H9 (cell line): ENCODE results near the gene EMP3. TPM values are rescaled to one million over a fixed set of nuclear protein-coding genes. Genes with fewer than 3 reads are reported as not detected.
"Not testable (repeated sequence)": the region's sequence is repeated elsewhere in the genome, so short reads cannot be mapped to it uniquely, and the experiment has no call there.

ENCODE experiments used
- DNase-seq: peaks from one replicate; pipeline ENCODE4 v3.0.0-alpha.2; 2017
- H2AFZ ChIP-seq: one replicate; pipeline ENCODE4 v1.6.1; 2013; ENCODE audit warnings: mild to moderate bottlenecking, low read length, control low read depth, moderate library complexity
- H2AK5ac ChIP-seq: 2 replicates; pipeline ENCODE4 v1.6.1; 2013; ENCODE audit warnings: low read length, control low read depth, mixed read lengths; ENCODE audit not compliant: insufficient read length
- H2BK120ac ChIP-seq: one replicate; pipeline ENCODE4 v1.6.1; 2013; ENCODE audit warnings: low read depth, mild to moderate bottlenecking, low read length, control low read depth, inconsistent platforms; ENCODE audit not compliant: poor library complexity, severe bottlenecking
- H2BK12ac ChIP-seq: 2 replicates; pipeline ENCODE4 v1.6.1; 2013; ENCODE audit warnings: low read length, control low read depth, mixed read lengths, low read depth; ENCODE audit not compliant: insufficient read length
- H2BK15ac ChIP-seq: 2 replicates; pipeline ENCODE4 v1.6.1; 2013; ENCODE audit warnings: low read depth, low read length, control low read depth
- H2BK20ac ChIP-seq: one replicate; pipeline ENCODE4 v1.6.1; 2013; ENCODE audit warnings: low read depth, mild to moderate bottlenecking, low read length, control low read depth, inconsistent platforms; ENCODE audit not compliant: poor library complexity, severe bottlenecking
- H2BK5ac ChIP-seq: 2 replicates; pipeline ENCODE4 v1.6.1; 2013; ENCODE audit warnings: low read length, control low read depth, mixed read lengths; ENCODE audit not compliant: insufficient read length
- H3K14ac ChIP-seq: 2 replicates; pipeline ENCODE4 v1.6.1; 2013; ENCODE audit warnings: low read length, control low read depth; ENCODE audit not compliant: insufficient read depth
- H3K18ac ChIP-seq: 2 replicates; pipeline ENCODE4 v1.6.1; 2013; ENCODE audit warnings: low read depth, mild to moderate bottlenecking, mixed read lengths, low read length, control low read depth; ENCODE audit not compliant: insufficient read length
- H3K23ac ChIP-seq: 2 replicates; pipeline ENCODE4 v1.6.1; 2013; ENCODE audit warnings: low read length, control low read depth, mixed read lengths, low read depth; ENCODE audit not compliant: insufficient read length
- H3K23me2 ChIP-seq: 2 replicates; pipeline ENCODE4 v1.6.1; 2013; ENCODE audit warnings: low read depth, mild to moderate bottlenecking, mixed read lengths, low read length, control low read depth; ENCODE audit not compliant: insufficient read length, poor library complexity, severe bottlenecking
- H3K27ac ChIP-seq: 2 replicates; pipeline ENCODE4 v1.5.1; 2013; ENCODE audit warnings: low read length, control low read depth, mixed read lengths, low read depth; ENCODE audit not compliant: insufficient read length
- H3K27me3 ChIP-seq: 2 replicates; pipeline ENCODE4 v1.6.1; 2013; ENCODE audit warnings: low read length, control low read depth, inconsistent platforms; ENCODE audit not compliant: insufficient read depth
- H3K4ac ChIP-seq: 2 replicates; pipeline ENCODE4 v1.6.1; 2013; ENCODE audit warnings: low read depth, mild to moderate bottlenecking, control low read depth, inconsistent platforms, low read length, moderate library complexity
- H3K4me1 ChIP-seq: 2 replicates; pipeline ENCODE4 v1.6.1; 2013; ENCODE audit warnings: low read length, control low read depth, inconsistent platforms; ENCODE audit not compliant: insufficient read depth
- H3K4me2 ChIP-seq: 2 replicates; pipeline ENCODE4 v1.6.1; 2013; ENCODE audit warnings: low read length, control low read depth, mixed read lengths; ENCODE audit not compliant: insufficient read length, insufficient read depth
- H3K56ac ChIP-seq: 2 replicates; pipeline ENCODE4 v1.6.1; 2013; ENCODE audit warnings: low read depth, mild to moderate bottlenecking, mixed read lengths, low read length, control low read depth; ENCODE audit not compliant: insufficient read length
- H3K79me1 ChIP-seq: 2 replicates; pipeline ENCODE4 v1.6.1; 2013; ENCODE audit warnings: low read depth, mild to moderate bottlenecking, moderate library complexity, low read length, control low read depth, inconsistent platforms; ENCODE audit not compliant: insufficient read depth, poor library complexity, severe bottlenecking
- H3K79me2 ChIP-seq: 2 replicates; pipeline ENCODE4 v1.6.1; 2013; ENCODE audit warnings: low read length, control low read depth, inconsistent platforms; ENCODE audit not compliant: insufficient read depth
- H3K9ac ChIP-seq: 2 replicates; pipeline ENCODE4 v1.6.1; 2013; ENCODE audit warnings: low read length, control low read depth, mixed read lengths; ENCODE audit not compliant: insufficient read length; ENCODE audit errors: extremely low read depth
- H3K9me3 ChIP-seq: one replicate; pipeline ENCODE4 v1.6.1; 2013; ENCODE audit warnings: low read depth, low read length, inconsistent platforms; ENCODE audit not compliant: control insufficient read depth
- H3T11ph ChIP-seq: one replicate; pipeline ENCODE4 v1.6.1; 2013; ENCODE audit warnings: mild to moderate bottlenecking, low read length, control low read depth, inconsistent platforms
- H4K20me1 ChIP-seq: one replicate; pipeline ENCODE4 v1.6.1; 2013; ENCODE audit not compliant: control insufficient read depth, insufficient read length, insufficient read depth
- H4K5ac ChIP-seq: 2 replicates; pipeline ENCODE4 v1.6.1; 2013; ENCODE audit warnings: low read depth, mild to moderate bottlenecking, mixed read lengths, low read length, control low read depth; ENCODE audit not compliant: insufficient read length
- H4K8ac ChIP-seq: replicated peaks from 2 replicates; pipeline ENCODE4 v1.6.1; 2013; ENCODE audit warnings: low read length, control low read depth, mixed read lengths, low read depth; ENCODE audit not compliant: insufficient read length
- H4K91ac ChIP-seq: 2 replicates; pipeline ENCODE4 v1.6.1; 2013; ENCODE audit warnings: low read depth, mild to moderate bottlenecking, moderate library complexity, mixed read lengths, low read length, control low read depth; ENCODE audit not compliant: insufficient read length
- H3K27ac Mint-ChIP-seq, 3 experiments: 2 replicates in 2 of 3; 3 replicates in 1 of 3; pipeline ENCODE4 v1.8.0; 2020 to 2021; ENCODE audit warnings: mixed read lengths in 3 of 3, mild to moderate bottlenecking in 1 of 3, moderate library complexity in 1 of 3
- H3K27me3 Mint-ChIP-seq: 2 replicates; pipeline ENCODE4 v1.8.0; 2021; ENCODE audit warnings: low read depth, mild to moderate bottlenecking, moderate library complexity, mixed read lengths
- H3K36me3 Mint-ChIP-seq, 3 experiments: 2 replicates in 2 of 3; 3 replicates in 1 of 3; pipeline ENCODE4 v1.8.0; 2020 to 2021; ENCODE audit warnings: low read depth in 3 of 3, mixed read lengths in 3 of 3; ENCODE audit not compliant: insufficient read depth in 1 of 3
- H3K4me1 Mint-ChIP-seq, 2 experiments: 2 replicates each; pipeline ENCODE4 v1.8.0; 2020; ENCODE audit warnings: mixed read lengths in 2 of 2
- H3K4me3 Mint-ChIP-seq, 2 experiments: 2 replicates in 1 of 2; 3 replicates in 1 of 2; pipeline ENCODE4 v1.8.0; 2020 to 2021; ENCODE audit warnings: mild to moderate bottlenecking in 2 of 2, mixed read lengths in 2 of 2, moderate library complexity in 1 of 2
- H3K9me3 Mint-ChIP-seq, 2 experiments: 2 replicates in 1 of 2; 3 replicates in 1 of 2; pipeline ENCODE4 v1.8.0; 2020; ENCODE audit warnings: mild to moderate bottlenecking in 2 of 2, mixed read lengths in 2 of 2, moderate library complexity in 1 of 2
- CTCF ChIP-seq: fragments of 200-600 bp; sonication (generic); conservative IDR thresholded peaks from 3 replicates; pipeline ENCODE4 v1.8.0; 2021; ENCODE audit warnings: antibody characterized with exemption, mild to moderate bottlenecking
- WGBS: extraction: QIAGEN DNeasy Blood & Tissue Kit; methylation state at CpG from one replicate; pipeline ENCODE4 v1.1.7; 2013; ENCODE audit warnings: missing lambda C conversion rate, low lambda C conversion rate, mixed read lengths; ENCODE audit not compliant: insufficient read length; ENCODE audit errors: extremely low coverage; 5-methylcytosine and 5-hydroxymethylcytosine counted together
- total RNA-seq: library from RNA; stranded (reverse); gene quantifications from 2 replicates; pipeline ENCODE4 v1.2.1, GENCODE V29; 2021

EMP3 gene
- total RNA-seq, 1 experiment from 2014 or later, result 9.6 TPM

- H3K56ac ChIP-seq, result no peak overlapping the region
- H3K4me2 ChIP-seq, result no peak overlapping the region
- H3K18ac ChIP-seq, result no peak overlapping the region
- H3K27ac ChIP-seq, result no peak overlapping the region
- no peak overlapping the region for H2BK15ac ChIP-seq
- H3T11ph ChIP-seq, result no peak overlapping the region
- H2AK5ac ChIP-seq, result no peak overlapping the region
- Mint-ChIP-seq H3K9me3 (no peaks in the 10 kb centered on the region), H3K4me3 (no peak overlapping the region), H3K27me3 (peaks cover 2% of the 10 kb centered on the region; the same call in 1 of the 2 replicates), H3K36me3 (no peaks in the 10 kb centered on the region; a peak in 1 of 7 replicates), H3K4me1 (peaks cover 17 to 26% of the 10 kb centered on the region in 2 experiments), H3K27ac (no peak overlapping the region)
- no peak overlapping the region for H3K14ac ChIP-seq
- no peak overlapping the region for H2BK5ac ChIP-seq
- no peaks in the 10 kb centered on the region for H3K79me2 ChIP-seq
- WGBS, result no CpG with 5 or more reads among the region's 7 CpGs
- H3K9me3 ChIP-seq, result no peaks in the 10 kb centered on the region
- no peak for DNase-seq
- H3K79me1 ChIP-seq, result no peaks in the 10 kb centered on the region
- H2BK12ac ChIP-seq, result no peak overlapping the region
- H4K20me1 ChIP-seq, result no peaks in the 10 kb centered on the region
- H4K8ac ChIP-seq, result no peak overlapping the region
- no peak overlapping the region for H3K23ac ChIP-seq
- no peak for TF ChIP-seq CTCF
- H3K23me2 ChIP-seq, result no peaks in the 10 kb centered on the region
- H2BK120ac ChIP-seq, result no peak overlapping the region
- no peaks in the 10 kb centered on the region for H3K4me1 ChIP-seq
- H3K27me3 ChIP-seq, result no peaks in the 10 kb centered on the region
- H3K4ac ChIP-seq, result no peak overlapping the region
- H4K91ac ChIP-seq, result no peak overlapping the region
- H2AFZ ChIP-seq, result no peak overlapping the region
- no peak overlapping the region for H3K9ac ChIP-seq
- H2BK20ac ChIP-seq, result no peak overlapping the region
- H4K5ac ChIP-seq, result no peak overlapping the region
Measured at GRCh38 chr19:48315712-48316111, 9.6 kb upstream of the EMP3 start.

GRCh38 chr19:48317708-48317960 lies 7.7 kb upstream of the EMP3 start:
- H4K20me1 ChIP-seq, H3K79me2 ChIP-seq, H3K9me3 Mint-ChIP-seq, H2BK12ac ChIP-seq, H2BK5ac ChIP-seq, H3K36me3 Mint-ChIP-seq, H4K8ac ChIP-seq, H3K4me3 Mint-ChIP-seq, H2BK120ac ChIP-seq, H4K5ac ChIP-seq, H3K79me1 ChIP-seq, H3K23me2 ChIP-seq, H3K4ac ChIP-seq, H3K14ac ChIP-seq, H3K56ac ChIP-seq, H2AK5ac ChIP-seq, H3K27ac Mint-ChIP-seq, H3K18ac ChIP-seq, H3K27me3 ChIP-seq, H2BK15ac ChIP-seq, H3K4me2 ChIP-seq, H3T11ph ChIP-seq, H3K23ac ChIP-seq, H3K9me3 ChIP-seq, H3K27me3 Mint-ChIP-seq, H3K9ac ChIP-seq, H2AFZ ChIP-seq, H4K91ac ChIP-seq, DNase-seq, H3K27ac ChIP-seq, H2BK20ac ChIP-seq, H3K4me1 ChIP-seq: not testable (repeated sequence)
- peaks cover 23 to 38% of the 10 kb centered on the region in 2 experiments for H3K4me1 Mint-ChIP-seq
- no CpG with 5 or more reads among the region's 9 CpGs for WGBS
